Dedifferentiated amniotic fluid mesenchymal stem cell (primary cell): Measurements from ENCODE around the gene TTYH1.
A peak's percentile ranks its signal among the peaks of the same experiment; 100 is the strongest.
"Not testable (repeated sequence)": the region's sequence is repeated elsewhere in the genome, so short reads cannot be mapped to it uniquely, and the experiment has no call there.

Experiments
- DNase-seq: peaks from one replicate; pipeline ENCODE4 v3.0.0-alpha.2; 2016; ENCODE audit errors: extremely low spot score

TTYH1 gene

GRCh38 chr19:54440641-54441040 is 25.4 kb downstream of the TTYH1 start:
- no peak for DNase-seq

GRCh38 chr19:54444737-54445136 is 29.5 kb downstream of the TTYH1 start:
- no peak for DNase-seq

- not testable (repeated sequence) for DNase-seq
These were observed 31.1 kb downstream of the TTYH1 start for GRCh38 chr19:54446349-54446748.

GRCh38 chr19:54448040-54448773 is 32.9 kb downstream of the TTYH1 start:
- DNase-seq = peak; percentile 36

- DNase-seq = peak; percentile 98
These were observed 33.8 kb downstream of the TTYH1 start, which contains the start of gene LENG8 for GRCh38 chr19:54448774-54449700. LENG8 (plus strand) TSS chr19:54449199; CDS start chr19:54451345, 2,146 bp downstream.

GRCh38 chr19:54449701-54450069 is 34.4 kb downstream of the TTYH1 start:
- peak; percentile 26 for DNase-seq

- DNase-seq = no peak
These were observed 36.1 kb downstream of the TTYH1 start for GRCh38 chr19:54451331-54451871.

GRCh38 chr19:54451997-54452396 is 36.7 kb downstream of the TTYH1 start:
- no peak for DNase-seq

GRCh38 chr19:54452626-54453025 is 37.4 kb downstream of the TTYH1 start:
- no peak for DNase-seq

- no peak for DNase-seq
These were observed 38.9 kb downstream of the TTYH1 start for GRCh38 chr19:54453921-54454780.

GRCh38 chr19:54454781-54455675 is 39.8 kb downstream of the TTYH1 start:
- no peak for DNase-seq

GRCh38 chr19:54455786-54456422 is 40.6 kb downstream of the TTYH1 start:
- no peak for DNase-seq

- no peak for DNase-seq
These were observed 41.4 kb downstream of the TTYH1 start for GRCh38 chr19:54456423-54457373.

- no peak for DNase-seq
These were observed 42.7 kb downstream of the TTYH1 start for GRCh38 chr19:54457773-54458647.

GRCh38 chr19:54458648-54459281 is 43.5 kb downstream of the TTYH1 start:
- no peak for DNase-seq

GRCh38 chr19:54459282-54460229 is 44.3 kb downstream of the TTYH1 start:
- no peak for DNase-seq
